Measurements from ENCODE around the gene STX7. TPM values are rescaled to one million over a fixed set of nuclear protein-coding genes. Genes with fewer than 3 reads are reported as not detected.

STX7 gene
- total and polyA plus RNA-seq, 2 donors from 2014 or later, result 27.4 to 77.9 TPM

GRCh38 chr6:132490478-132491204 lies 22.3 kb downstream of the STX7 start:
- DNase-seq (no peak), FAIRE-seq (no peak)
- Histone ChIP-seq H3K27ac (ENCODE audit: low read depth in 2 of 2, low read length in 2 of 2) (no peak overlapping the region), H3K9ac (ENCODE audit: low read length in 3 of 3) (no peak overlapping the region), H3K9me3 (ENCODE audit: control insufficient read depth in 2 of 3, insufficient read depth in 1 of 3, low read length in 3 of 3) (no peaks in the 10 kb centered on the region), H3K27me3 (ENCODE audit: control insufficient read depth, insufficient read depth, low read length) (no peaks in the 10 kb centered on the region), H3K4me3 (ENCODE audit: low read length in 3 of 3) (no peak overlapping the region), H3K36me3 (ENCODE audit: control insufficient read depth in 2 of 3, insufficient read depth in 3 of 3, low read length in 3 of 3) (peaks cover 0 to 3% (median 0%) of the 10 kb centered on the region in 3 donors), H3K4me1 (ENCODE audit: control insufficient read depth in 2 of 3, insufficient read depth in 2 of 3, low read depth in 1 of 3, low read length in 3 of 3) (peaks cover 0 to 6% (median 0%) of the 10 kb centered on the region in 3 donors)
- intact Hi-C loops (cut with DNase I), result no loop called here
- no peak for TF ChIP-seq CTCF (IDR thresholded peaks at IDR 0.05; ENCODE audit: borderline replicate concordance, extremely low read depth, insufficient read depth)

GRCh38 chr6:132490024-132490423 lies 22.9 kb downstream of the STX7 start:
- intact Hi-C loops (cut with DNase I), result no loop called here
- H3K9me3 ChIP-seq (ENCODE audit: control insufficient read depth in 2 of 3, insufficient read depth in 1 of 3, low read length in 3 of 3), result no peaks in the 10 kb centered on the region
- H3K27me3 ChIP-seq (ENCODE audit: control insufficient read depth, insufficient read depth, low read length), result no peaks in the 10 kb centered on the region
- no peak for TF ChIP-seq CTCF (IDR thresholded peaks at IDR 0.05; ENCODE audit: borderline replicate concordance, extremely low read depth, insufficient read depth)
- no peak for FAIRE-seq
- peak in 1 of 5 donors; percentile 47 for DNase-seq
- H3K27ac ChIP-seq (ENCODE audit: low read depth in 2 of 2, low read length in 2 of 2), result peak overlapping the region in 1 of 2 donors; percentile 20
- peaks cover 0 to 6% (median 0%) of the 10 kb centered on the region in 3 donors for H3K4me1 ChIP-seq (ENCODE audit: control insufficient read depth in 2 of 3, insufficient read depth in 2 of 3, low read depth in 1 of 3, low read length in 3 of 3)
- H3K36me3 ChIP-seq (ENCODE audit: control insufficient read depth in 2 of 3, insufficient read depth in 3 of 3, low read length in 3 of 3), result peaks cover 0 to 3% (median 0%) of the 10 kb centered on the region in 3 donors
- no peak overlapping the region for H3K4me3 ChIP-seq (ENCODE audit: low read length in 3 of 3)
- H3K9ac ChIP-seq (ENCODE audit: low read length in 3 of 3), result no peak overlapping the region

GRCh38 chr6:132489376-132489775 lies 23.5 kb downstream of the STX7 start:
- Histone ChIP-seq H3K36me3 (ENCODE audit: control insufficient read depth in 2 of 3, insufficient read depth in 3 of 3, low read length in 3 of 3) (peaks cover 0 to under 1% (median 0%) of the 10 kb centered on the region in 3 donors), H3K27me3 (ENCODE audit: control insufficient read depth, insufficient read depth, low read length) (no peaks in the 10 kb centered on the region), H3K9me3 (ENCODE audit: control insufficient read depth in 2 of 3, insufficient read depth in 1 of 3, low read length in 3 of 3) (no peaks in the 10 kb centered on the region), H3K9ac (ENCODE audit: low read length in 3 of 3) (no peak overlapping the region), H3K4me3 (ENCODE audit: low read length in 3 of 3) (no peak overlapping the region), H3K27ac (ENCODE audit: low read depth in 2 of 2, low read length in 2 of 2) (peak overlapping the region in 1 of 2 donors; percentile 20), H3K4me1 (ENCODE audit: control insufficient read depth in 2 of 3, insufficient read depth in 2 of 3, low read depth in 1 of 3, low read length in 3 of 3) (peaks cover 0 to 6% (median 0%) of the 10 kb centered on the region in 3 donors)
- no peak for FAIRE-seq
- intact Hi-C loops (cut with DNase I), result loop anchor here (10.0 kb wide), 1 partner anchor 205 kb away; no protein-coding TSS in a partner anchor
- TF ChIP-seq CTCF (IDR thresholded peaks at IDR 0.05; ENCODE audit: borderline replicate concordance, extremely low read depth, insufficient read depth), result no peak
- DNase-seq, result no peak

Measured in kidney (tissue), 14 donors.